ENCODE data around the gene EIF3K.

DNA sequence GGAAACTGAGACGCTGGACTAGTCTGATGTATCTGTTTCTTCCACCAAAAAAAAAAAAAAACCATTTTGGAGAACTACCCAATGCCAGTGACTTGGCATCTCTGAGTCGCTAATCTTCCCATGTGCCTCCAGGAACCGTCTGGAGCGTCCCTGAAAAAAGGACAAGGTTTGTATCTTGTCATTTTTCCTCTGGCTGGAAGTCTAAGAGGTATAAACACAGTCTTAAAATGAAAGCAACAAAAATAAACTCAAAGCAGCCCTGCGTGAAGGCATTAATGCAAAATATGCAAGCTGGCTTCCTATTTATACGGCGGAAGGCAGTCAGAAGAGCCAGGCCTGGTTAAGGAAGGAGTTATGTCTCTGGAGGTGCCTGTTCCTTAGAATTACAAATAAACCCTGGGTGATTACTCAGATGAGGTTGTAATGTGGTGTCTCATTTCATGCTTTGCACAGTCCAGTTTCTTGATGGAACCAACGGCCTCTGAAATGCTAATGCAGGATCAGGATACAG, 48.7 kb downstream of the EIF3K start:
- no peak for TF ChIP-seq POLR2A (IDR thresholded peaks at IDR 0.05)
- TF ChIP-seq POLR2AphosphoS5 (IDR thresholded peaks at IDR 0.05) = no peak
- TF ChIP-seq, protein P1, sequence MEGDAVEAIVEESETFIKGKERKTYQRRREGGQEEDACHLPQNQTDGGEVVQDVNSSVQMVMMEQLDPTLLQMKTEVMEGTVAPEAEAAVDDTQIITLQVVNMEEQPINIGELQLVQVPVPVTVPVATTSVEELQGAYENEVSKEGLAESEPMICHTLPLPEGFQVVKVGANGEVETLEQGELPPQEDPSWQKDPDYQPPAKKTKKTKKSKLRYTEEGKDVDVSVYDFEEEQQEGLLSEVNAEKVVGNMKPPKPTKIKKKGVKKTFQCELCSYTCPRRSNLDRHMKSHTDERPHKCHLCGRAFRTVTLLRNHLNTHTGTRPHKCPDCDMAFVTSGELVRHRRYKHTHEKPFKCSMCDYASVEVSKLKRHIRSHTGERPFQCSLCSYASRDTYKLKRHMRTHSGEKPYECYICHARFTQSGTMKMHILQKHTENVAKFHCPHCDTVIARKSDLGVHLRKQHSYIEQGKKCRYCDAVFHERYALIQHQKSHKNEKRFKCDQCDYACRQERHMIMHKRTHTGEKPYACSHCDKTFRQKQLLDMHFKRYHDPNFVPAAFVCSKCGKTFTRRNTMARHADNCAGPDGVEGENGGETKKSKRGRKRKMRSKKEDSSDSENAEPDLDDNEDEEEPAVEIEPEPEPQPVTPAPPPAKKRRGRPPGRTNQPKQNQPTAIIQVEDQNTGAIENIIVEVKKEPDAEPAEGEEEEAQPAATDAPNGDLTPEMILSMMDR (IDR thresholded peaks at IDR 0.05) = no peak
- no peak for TF ChIP-seq EP300 (IDR thresholded peaks at IDR 0.05)

Measured in upper lobe of left lung (tissue), 4 donors.